Thyroid gland (tissue), 4 donors: ENCODE results near the gene BICD1.

Experiments
- CTCF ChIP-seq, 6 experiments: fragments of 200-600 bp in 3 of 6; fragments of 450-650 bp in 3 of 6; sonication (generic) in 3 of 6; IDR thresholded peaks; one replicate each; pipeline ENCODE4 v1.5.1; 2016 to 2019; ENCODE audit warnings: antibody characterized with exemption in 6 of 6, mild to moderate bottlenecking in 2 of 6, inconsistent platforms in 1 of 6, moderate library complexity in 1 of 6
- POLR2A ChIP-seq, 2 donors: fragments of 450-650 bp; IDR thresholded peaks; one replicate each; pipeline ENCODE4 v1.6.1; 2017; ENCODE audit warnings: antibody characterized with exemption in 2 of 2, mild to moderate bottlenecking in 2 of 2, moderate library complexity in 1 of 2

GRCh38 chr12:32196250-32197198, 89.9 kb downstream of the BICD1 start:
- TF ChIP-seq POLR2A (IDR thresholded peaks at IDR 0.05) (no peak), CTCF (IDR thresholded peaks at IDR 0.05) (no peak)
